ENCODE measurements around the gene AGAP9. TPM values are rescaled to one million over a fixed set of nuclear protein-coding genes. Genes with fewer than 3 reads are reported as not detected.

The AGAP9 gene
- total and polyA plus RNA-seq, 2 of the 8 experiments (the other 6 are each of a cell fraction or from before 2014, with no cell fraction given), result 7.2 to 9.3 TPM

- TF ChIP-seq CHD7 (IDR thresholded peaks at IDR 0.05; ENCODE audit: insufficient replicate concordance, low read length), result no peak
- TF ChIP-seq ZNF274 (IDR thresholded peaks at IDR 0.05; ENCODE audit: borderline replicate concordance, extremely low read depth, low read length), result no peak
- TF ChIP-seq SIRT6 (IDR thresholded peaks at IDR 0.05; ENCODE audit: low read length), result no peak
- no peak for TF ChIP-seq EZH2 (IDR thresholded peaks at IDR 0.05; ENCODE audit: low read depth, low read length, severe bottlenecking)
- no peak for TF ChIP-seq CREB1 (IDR thresholded peaks at IDR 0.05)
- no peak for TF ChIP-seq POLR2AphosphoS5 (IDR thresholded peaks at IDR 0.05; ENCODE audit: low read depth, low read length)
- no peak for TF ChIP-seq JUND (IDR thresholded peaks at IDR 0.05; ENCODE audit: low read length)
- no peak for TF ChIP-seq HDAC2 (IDR thresholded peaks at IDR 0.05; ENCODE audit: borderline replicate concordance in 1 of 2, low read depth in 2 of 2, low read length in 2 of 2)
- no peak for TF ChIP-seq SAP30 (IDR thresholded peaks at IDR 0.05; ENCODE audit: insufficient read depth, insufficient replicate concordance, low read length)
- TF ChIP-seq CHD2 (IDR thresholded peaks at IDR 0.05; ENCODE audit: low read length), result no peak
- TF ChIP-seq TBP (IDR thresholded peaks at IDR 0.05; ENCODE audit: low read depth, low read length), result no peak
- no peak for TF ChIP-seq NANOG (IDR thresholded peaks at IDR 0.05; ENCODE audit: insufficient read depth, low read depth, low read length, poor library complexity, severe bottlenecking)
Observed at GRCh38 chr10:47457826-47458225, 65.6 kb downstream of the AGAP9 start (continued).
